H1 (cell line): ENCODE measurements around the gene PORCN. TPM values are rescaled to one million over a fixed set of nuclear protein-coding genes. Genes with fewer than 3 reads are reported as not detected.

Experiments
- CTCF ChIA-PET: fragments of 300-600 bp; sonication (Branson Sonifier 250); formaldehyde crosslinking; loops from one replicate; lab custom pipeline; 2021; ENCODE audit not compliant: partially characterized antibody; lab: Charles Lee
- POLR2A ChIA-PET: fragments of 300-600 bp; sonication (Branson Sonifier 250); formaldehyde crosslinking; loops from one replicate; lab custom pipeline; 2021; ENCODE audit warnings: inconsistent platforms; ENCODE audit not compliant: partially characterized antibody; lab: Charles Lee
- DNase-seq, 2 experiments: peaks; one replicate each; pipeline versions ENCODE4 v3.0.0 to v3.0.0-alpha.2; 2010 to 2022; ENCODE audit warnings: low spot score in 2 of 2, low read depth in 1 of 2, mixed read lengths in 1 of 2
- FAIRE-seq: peaks from 2 replicates; lab custom pipeline; 2011; peaks lifted over from hg19 to GRCh38; lab: Jason Lieb, UNC
- H2AFZ ChIP-seq: 2 replicates; pipeline ENCODE4 v1.8.1; 2012; ENCODE audit warnings: low read length, inconsistent platforms
- H2AK5ac ChIP-seq: 2 replicates; pipeline ENCODE4 v1.6.1; 2013; ENCODE audit warnings: low read depth, low read length
- H2BK120ac ChIP-seq: replicated peaks from 2 replicates; pipeline ENCODE3; 2013; ENCODE audit warnings: low read depth, low read length, inconsistent platforms
- H2BK12ac ChIP-seq: 2 replicates; pipeline ENCODE4 v1.6.1; 2013; ENCODE audit warnings: low read depth, low read length
- H2BK15ac ChIP-seq: 2 replicates; pipeline ENCODE4 v1.6.1; 2013; ENCODE audit warnings: low read length
- H2BK20ac ChIP-seq: 2 replicates; pipeline ENCODE4 v1.6.1; 2013; ENCODE audit warnings: low read length
- H2BK5ac ChIP-seq: 2 replicates; pipeline ENCODE4 v1.6.1; 2013; ENCODE audit warnings: low read depth, low read length
- H3K14ac ChIP-seq: 2 replicates; pipeline ENCODE4 v1.6.1; 2013; ENCODE audit warnings: inconsistent platforms; ENCODE audit not compliant: insufficient read length
- H3K18ac ChIP-seq: 2 replicates; pipeline ENCODE4 v1.6.1; 2013; ENCODE audit warnings: low read length; ENCODE audit errors: extremely low read depth
- H3K23ac ChIP-seq: 2 replicates; pipeline ENCODE4 v1.6.1; 2013; ENCODE audit warnings: inconsistent platforms; ENCODE audit not compliant: insufficient read length
- H3K23me2 ChIP-seq: 2 replicates; pipeline ENCODE4 v1.6.1; 2013; ENCODE audit warnings: low read depth, low read length
- H3K27ac ChIP-seq: 2 replicates; pipeline ENCODE4 v1.6.1; 2011; ENCODE audit warnings: low read depth, low read length, inconsistent platforms
- H3K27me3 ChIP-seq, 4 experiments: replicated peaks in 1 of 4; 1 replicate in 1 of 4; 2 replicates in 3 of 4; pipeline versions ENCODE4 v1.6.1 to v1.8.1; 2011 to 2013; ENCODE audit warnings: low read length in 3 of 4, mild to moderate bottlenecking in 3 of 4, inconsistent platforms in 2 of 4, mixed read lengths in 2 of 4, moderate library complexity in 1 of 4; ENCODE audit not compliant: control insufficient read depth in 3 of 4, insufficient read depth in 3 of 4; ENCODE audit errors: extremely low read depth in 1 of 4
- H3K36me3 ChIP-seq, 4 experiments: 2 replicates each; pipeline versions ENCODE4 v1.6.1 to v1.8.1; 2011 to 2013; ENCODE audit warnings: mild to moderate bottlenecking in 4 of 4, low read length in 3 of 4, moderate library complexity in 2 of 4, control low read depth in 1 of 4, inconsistent platforms in 1 of 4; ENCODE audit not compliant: insufficient read depth in 4 of 4, control insufficient read depth in 2 of 4
- H3K4ac ChIP-seq: replicated peaks from 2 replicates; pipeline ENCODE3; 2013; ENCODE audit warnings: low read length, low read depth, mixed read lengths, inconsistent platforms; ENCODE audit not compliant: insufficient read length
- H3K4me1 ChIP-seq, 4 experiments: replicated peaks in 1 of 4; 1 replicate in 1 of 4; 2 replicates in 3 of 4; pipeline versions ENCODE4 v1.6.1 to v1.8.1; 2011 to 2013; ENCODE audit warnings: low read length in 3 of 4, inconsistent platforms in 2 of 4, mixed read lengths in 1 of 4; ENCODE audit not compliant: insufficient read depth in 4 of 4, control insufficient read depth in 3 of 4
- H3K4me2 ChIP-seq, 2 experiments: 2 replicates each; pipeline versions ENCODE4 v1.6.1 to v1.8.1; 2011 to 2013; ENCODE audit warnings: low read depth in 2 of 2, low read length in 2 of 2, control low read depth in 1 of 2, inconsistent platforms in 1 of 2, mild to moderate bottlenecking in 1 of 2; ENCODE audit not compliant: insufficient read depth in 1 of 2
- H3K4me3 ChIP-seq, 4 experiments: fragments of 200-600, 300-600 bp in 1 of 4; sonication (generic), shearing (Covaris generic), sonication (Bioruptor Twin) in 1 of 4; 2 replicates each; pipeline versions ENCODE4 v1.5.1 to v1.8.1; 2011 to 2016; ENCODE audit warnings: low read length in 4 of 4, low read depth in 3 of 4, control low read depth in 2 of 4, inconsistent platforms in 2 of 4, mild to moderate bottlenecking in 2 of 4, mixed read lengths in 1 of 4, moderate library complexity in 1 of 4; ENCODE audit not compliant: insufficient read depth in 2 of 4; ENCODE audit errors: extremely low read depth in 1 of 4
- H3K56ac ChIP-seq: replicated peaks from 2 replicates; pipeline ENCODE3; 2013; ENCODE audit warnings: low read depth, mild to moderate bottlenecking, mixed read lengths, low read length, inconsistent platforms; ENCODE audit not compliant: insufficient read length
- H3K79me1 ChIP-seq: 2 replicates; pipeline ENCODE4 v1.6.1; 2013; ENCODE audit warnings: low read depth, low read length, control low read depth
- H3K79me2 ChIP-seq, 2 experiments: 2 replicates each; pipeline versions ENCODE4 v1.6.1 to v1.8.1; 2012 to 2013; ENCODE audit warnings: low read length in 2 of 2, mild to moderate bottlenecking in 2 of 2, inconsistent platforms in 1 of 2; ENCODE audit not compliant: insufficient read depth in 2 of 2, control insufficient read depth in 1 of 2
- H3K9ac ChIP-seq, 4 experiments: replicated peaks in 1 of 4; 1 replicate in 1 of 4; 2 replicates in 3 of 4; pipeline versions ENCODE4 v1.6.1 to v1.8.1; 2011 to 2013; ENCODE audit warnings: low read depth in 3 of 4, low read length in 3 of 4, control low read depth in 2 of 4, mild to moderate bottlenecking in 2 of 4, moderate library complexity in 2 of 4, inconsistent platforms in 1 of 4; ENCODE audit errors: extremely low read depth in 1 of 4
- H3K9me3 ChIP-seq, 2 experiments: 2 replicates each; pipeline versions ENCODE4 v1.6.1 to v1.8.1; 2012 to 2013; ENCODE audit warnings: mild to moderate bottlenecking in 2 of 2, moderate library complexity in 2 of 2, control low read depth in 1 of 2, inconsistent platforms in 1 of 2, low read depth in 1 of 2, low read length in 1 of 2, mixed read lengths in 1 of 2; ENCODE audit not compliant: insufficient read depth in 2 of 2
- H4K20me1 ChIP-seq, 2 experiments: replicated peaks in 1 of 2; 2 replicates each; pipeline versions ENCODE3 to v1.8.1; 2011 to 2013; ENCODE audit warnings: inconsistent platforms in 2 of 2, low read length in 2 of 2, mild to moderate bottlenecking in 1 of 2; ENCODE audit not compliant: insufficient read depth in 2 of 2, control insufficient read depth in 1 of 2
- H4K5ac ChIP-seq: 2 replicates; pipeline ENCODE4 v1.6.1; 2013; ENCODE audit warnings: low read length, low read depth, mixed read lengths, inconsistent platforms; ENCODE audit not compliant: insufficient read length
- H4K8ac ChIP-seq: 2 replicates; pipeline ENCODE4 v1.8.0; 2013; ENCODE audit warnings: mild to moderate bottlenecking, moderate library complexity, low read length, inconsistent platforms; ENCODE audit not compliant: insufficient read depth; ENCODE audit errors: extremely low read depth
- H4K91ac ChIP-seq: replicated peaks from 2 replicates; pipeline ENCODE3; 2013; ENCODE audit warnings: low read length, mixed read lengths, inconsistent platforms; ENCODE audit not compliant: insufficient read length
- CBX8 ChIP-seq: fragments of 300-800, 300-1000 bp; sonication (generic); IDR thresholded peaks from 2 replicates; pipeline ENCODE4 v1.7.1; 2016; ENCODE audit warnings: low read depth, low read length, borderline replicate concordance
- CHD2 ChIP-seq: IDR thresholded peaks from 2 replicates; pipeline ENCODE4 v1.6.1; 2012; ENCODE audit warnings: low read length, improper control_type of control experiment
- CTBP2 ChIP-seq: IDR thresholded peaks from 2 replicates; pipeline ENCODE4 v1.7.0; 2011; ENCODE audit warnings: borderline replicate concordance, mild to moderate bottlenecking, moderate library complexity, mixed read lengths, low read length; ENCODE audit not compliant: insufficient read depth, insufficient read length
- FOSL1 ChIP-seq: IDR thresholded peaks from 2 replicates; pipeline ENCODE4 v1.6.1; 2011; ENCODE audit warnings: mild to moderate bottlenecking, low read depth, low read length, moderate library complexity; ENCODE audit not compliant: insufficient read depth
- GABPA ChIP-seq: IDR thresholded peaks from 2 replicates; pipeline ENCODE4 v1.6.1; 2011; ENCODE audit warnings: mild to moderate bottlenecking, low read length, moderate library complexity, borderline replicate concordance; ENCODE audit not compliant: insufficient read depth
- HDAC6 ChIP-seq: IDR thresholded peaks from one replicate; pipeline ENCODE4 v1.7.1; 2012; ENCODE audit warnings: low read depth, mild to moderate bottlenecking, inconsistent platforms, low read length, moderate library complexity
- POU5F1 ChIP-seq: IDR thresholded peaks from 2 replicates; pipeline ENCODE4 v1.6.1; 2011; ENCODE audit warnings: low read depth, mild to moderate bottlenecking, low read length, moderate library complexity
- WGBS, 2 experiments: shearing (Covaris generic) in 1 of 2; methylation state at CpG; one replicate each; pipeline versions ENCODE4 v1.1.6 to v1.1.7; 2013 to 2015; ENCODE audit warnings: low lambda C conversion rate in 2 of 2, mixed read lengths in 2 of 2, inconsistent platforms in 1 of 2, low coverage in 1 of 2, missing lambda C conversion rate in 1 of 2; ENCODE audit not compliant: insufficient replicate concordance in 2 of 2, insufficient coverage in 1 of 2, insufficient read length in 1 of 2; ENCODE audit errors: extremely low coverage in 1 of 2, missing lambda C conversion rate in 1 of 2; 5-methylcytosine and 5-hydroxymethylcytosine counted together
- polyA plus RNA-seq, 7 experiments: library from polyadenylated mRNA; depleted of rRNA in 3 of 7; stranded (reverse) in 5 of 7; unstranded in 2 of 7; fragments of >200 nt in 5 of 7; fragments of 200-250 nt in 2 of 7; gene quantifications; 1 replicate in 5 of 7; 2 replicates in 1 of 7; 4 replicates in 1 of 7; pipeline versions ENCODE4 v1.2.1 to v1.2.3, GENCODE V29; 2011 to 2013; ENCODE audit warnings: missing spikeins in 2 of 7, mixed read lengths in 2 of 7
- total RNA-seq: library from RNA; stranded (reverse); fragmentation: NEBNext Ultra II Directional; extraction: Animal tissue kit (Norgen Biotek cat#: 25700); gene quantifications from 2 replicates; pipeline ENCODE4 v1.2.1, GENCODE V29; 2021
- TF ChIP-seq, protein P1 (sequence below): IDR thresholded peaks from 2 replicates; pipeline ENCODE4 v1.6.1; 2012; ENCODE audit warnings: inconsistent platforms

The PORCN gene
- total and polyA plus RNA-seq, 2 of the 8 experiments (the other 6 are each of a cell fraction or from before 2014, with no cell fraction given), result 14.6 to 34.1 TPM

GRCh38 chrX:48470833-48471118, 38.0 kb upstream of the PORCN start:
- no peak overlapping the region for H2BK120ac ChIP-seq
- H3K27me3 ChIP-seq, result no peaks in the 10 kb centered on the region
- H3K4ac ChIP-seq, result no peak overlapping the region
- H4K5ac ChIP-seq, result no peak overlapping the region
- H4K8ac ChIP-seq, result no peak overlapping the region
- no peak for DNase-seq
- no peak overlapping the region for H3K4me3 ChIP-seq
- H3K4me2 ChIP-seq, result no peak overlapping the region
- H3K27ac ChIP-seq, result no peak overlapping the region
- no peaks in the 10 kb centered on the region for H3K23me2 ChIP-seq
- H4K20me1 ChIP-seq, result no peaks in the 10 kb centered on the region
- no peak overlapping the region for H3K18ac ChIP-seq
- no peak for FAIRE-seq
- H2BK15ac ChIP-seq, result no peak overlapping the region
- no peak overlapping the region for H3K56ac ChIP-seq
- no peak overlapping the region for H2AFZ ChIP-seq
- no peaks in the 10 kb centered on the region for H3K9me3 ChIP-seq
- no peaks in the 10 kb centered on the region for H3K79me1 ChIP-seq
- H3K23ac ChIP-seq, result no peak overlapping the region
- H3K36me3 ChIP-seq, result no peaks in the 10 kb centered on the region
- ChIA-PET CTCF (interaction anchor here (6.2 kb wide), 1 partner anchor 23 kb away, joined by 32 read pairs; no protein-coding TSS in a partner anchor), POLR2A (no interaction called here)
- WGBS, 2 experiments, result 94% methylated on average over 8 of the region's 9 CpGs; no CpG with 5 or more reads in 1 of the 2 experiments
- peaks cover 10 to 20% (median 14%) of the 10 kb centered on the region in 4 experiments for H3K4me1 ChIP-seq
- H4K91ac ChIP-seq, result no peak overlapping the region
- no peak overlapping the region for H2BK5ac ChIP-seq
- no peak overlapping the region for H3K14ac ChIP-seq
- no peak overlapping the region for H2BK20ac ChIP-seq
- H3K9ac ChIP-seq, result no peak overlapping the region
- H2AK5ac ChIP-seq, result peak overlapping the region; percentile 82; the same call in 1 of the 2 replicates
- H3K79me2 ChIP-seq, result peaks cover 0 to 6% of the 10 kb centered on the region in 2 experiments; a peak in 1 of 4 replicates
- no peak overlapping the region for H2BK12ac ChIP-seq
- TF ChIP-seq CBX8, result no peak
- no peak for TF ChIP-seq CHD2
- no peak for TF ChIP-seq FOSL1
- no peak for TF ChIP-seq CTBP2
- TF ChIP-seq, protein P1, sequence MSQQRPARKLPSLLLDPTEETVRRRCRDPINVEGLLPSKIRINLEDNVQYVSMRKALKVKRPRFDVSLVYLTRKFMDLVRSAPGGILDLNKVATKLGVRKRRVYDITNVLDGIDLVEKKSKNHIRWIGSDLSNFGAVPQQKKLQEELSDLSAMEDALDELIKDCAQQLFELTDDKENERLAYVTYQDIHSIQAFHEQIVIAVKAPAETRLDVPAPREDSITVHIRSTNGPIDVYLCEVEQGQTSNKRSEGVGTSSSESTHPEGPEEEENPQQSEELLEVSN, result no peak
- TF ChIP-seq GABPA, result no peak
- TF ChIP-seq HDAC6, result no peak
- no peak for TF ChIP-seq POU5F1
